B cell (primary cell): ENCODE measurements around the gene ADSS1. TPM values are rescaled to one million over a fixed set of nuclear protein-coding genes. Genes with fewer than 3 reads are reported as not detected.

Experiments used
- ATAC-seq: fragments of 200-7000 bp; cut with Tn5 transposase; one replicate; pipeline ENCODE4 v1.10.0; 2021; ENCODE audit warnings: low read depth, mild to moderate bottlenecking, moderate number of reproducible peaks, moderate library complexity
- CTCF ChIA-PET: fragments of 350-600 bp; sonication (Branson Sonifier 250); formaldehyde crosslinking; loops from one replicate; lab custom pipeline; 2021; ENCODE audit warnings: antibody characterized with exemption, inconsistent platforms; lab: Charles Lee
- POLR2A ChIA-PET: fragments of 350-600 bp; sonication (Branson Sonifier 250); formaldehyde crosslinking; loops from one replicate; lab custom pipeline; 2021; ENCODE audit warnings: antibody characterized with exemption; lab: Charles Lee
- DNase-seq: peaks from one replicate; pipeline ENCODE4 v3.0.0; 2013
- H2AFZ ChIP-seq: 2 replicates; pipeline ENCODE4 v1.6.1; 2012; ENCODE audit warnings: mild to moderate bottlenecking, low read depth, low read length; ENCODE audit not compliant: insufficient read depth, poor library complexity, severe bottlenecking
- H3K27ac ChIP-seq, 2 donors: 1 replicate in 1 of 2; 2 replicates in 1 of 2; pipeline ENCODE4 v1.5.1; 2012 to 2013; ENCODE audit warnings: low read length in 2 of 2, mild to moderate bottlenecking in 2 of 2, moderate library complexity in 1 of 2
- H3K27me3 ChIP-seq, 4 experiments: fragments of 200-600 bp in 1 of 4; sonication (generic) in 1 of 4; replicated peaks in 1 of 4; 1 replicate in 2 of 4; 2 replicates in 2 of 4; pipeline versions ENCODE4 v1.6.1 to v1.7.0; 2013 to 2016; ENCODE audit warnings: low read length in 3 of 4, mild to moderate bottlenecking in 2 of 4, mixed read lengths in 1 of 4, moderate library complexity in 1 of 4; ENCODE audit not compliant: insufficient read depth in 4 of 4, control insufficient read depth in 3 of 4; ENCODE audit errors: control extremely low read depth in 1 of 4
- H3K36me3 ChIP-seq, 2 experiments: replicated peaks in 1 of 2; 1 replicate in 1 of 2; 2 replicates in 1 of 2; pipeline versions ENCODE4 v1.6.1 to v1.7.1; 2013; ENCODE audit warnings: low read length in 1 of 2; ENCODE audit not compliant: insufficient read depth in 2 of 2, control insufficient read depth in 1 of 2; ENCODE audit errors: control extremely low read depth in 1 of 2, extremely low read depth in 1 of 2
- H3K4me1 ChIP-seq, 2 donors: fragments of 200-600 bp in 1 of 2; sonication (generic) in 1 of 2; 1 replicate in 1 of 2; 2 replicates in 1 of 2; pipeline versions ENCODE4 v1.5.1 to v1.6.1; 2013 to 2017; ENCODE audit warnings: low read length in 2 of 2; ENCODE audit not compliant: control insufficient read depth in 2 of 2, insufficient read depth in 2 of 2
- H3K4me2 ChIP-seq: replicated peaks from 2 replicates; pipeline ENCODE3; 2012; ENCODE audit warnings: mild to moderate bottlenecking, low read depth, low read length; ENCODE audit not compliant: poor library complexity, severe bottlenecking
- H3K4me3 ChIP-seq, 5 experiments: fragments of 200-600 bp in 1 of 5; sonication (generic) in 1 of 5; 1 replicate in 3 of 5; 2 replicates in 2 of 5; pipeline versions ENCODE4 v1.5.1 to v1.7.0; 2011 to 2016; ENCODE audit warnings: low read length in 4 of 5, mild to moderate bottlenecking in 4 of 5, low read depth in 2 of 5, control low read depth in 1 of 5, moderate library complexity in 1 of 5; ENCODE audit not compliant: insufficient read depth in 1 of 5; ENCODE audit errors: control extremely low read depth in 1 of 5, extremely low read depth in 1 of 5
- H3K79me2 ChIP-seq: fragments of 200-600 bp; sonication (generic); one replicate; pipeline ENCODE4 v1.6.0; 2016; ENCODE audit warnings: low read length; ENCODE audit not compliant: control insufficient read depth, insufficient read depth
- H3K9ac ChIP-seq: fragments of 200-600 bp; sonication (generic); 2 replicates; pipeline ENCODE4 v1.6.1; 2017; ENCODE audit warnings: mild to moderate bottlenecking, low read length, moderate library complexity
- H3K9me3 ChIP-seq, 3 donors: one replicate each; pipeline versions ENCODE4 v1.6.1 to v1.7.1; 2013; ENCODE audit warnings: low read length in 2 of 3; ENCODE audit not compliant: control insufficient read depth in 2 of 3, insufficient read depth in 1 of 3; ENCODE audit errors: control extremely low read depth in 1 of 3
- H4K20me1 ChIP-seq: 2 replicates; pipeline ENCODE4 v1.6.0; 2012; ENCODE audit warnings: mild to moderate bottlenecking, low read length; ENCODE audit not compliant: insufficient read depth, control insufficient read depth, poor library complexity, severe bottlenecking
- H3K27ac Mint-ChIP-seq: one replicate; pipeline ENCODE4 v1.8.0; 2021; ENCODE audit warnings: mixed read lengths
- H3K27me3 Mint-ChIP-seq: one replicate; pipeline ENCODE4 v1.8.0; 2021; ENCODE audit warnings: mixed read lengths
- H3K4me1 Mint-ChIP-seq: one replicate; pipeline ENCODE4 v1.8.0; 2021; ENCODE audit warnings: mixed read lengths
- H3K4me3 Mint-ChIP-seq: one replicate; pipeline ENCODE4 v1.8.0; 2021; ENCODE audit warnings: mixed read lengths
- H3K9me3 Mint-ChIP-seq: one replicate; pipeline ENCODE4 v1.8.0; 2022; ENCODE audit warnings: mixed read lengths; ENCODE audit not compliant: insufficient read depth
- CTCF ChIP-seq: fragments of 200-600 bp; IDR thresholded peaks from one replicate; pipeline ENCODE4 v1.8.0; 2022; ENCODE audit warnings: antibody characterized with exemption, mild to moderate bottlenecking
- EZH2 ChIP-seq: IDR thresholded peaks from 2 replicates; pipeline ENCODE4 v1.6.1; 2012; ENCODE audit warnings: borderline replicate concordance, low read depth, mild to moderate bottlenecking, moderate library complexity, low read length; ENCODE audit not compliant: insufficient read depth, poor library complexity, severe bottlenecking
- WGBS: methylation state at CpG from one replicate; pipeline ENCODE4 v1.1.5; 2013; ENCODE audit warnings: missing lambda C conversion rate; ENCODE audit not compliant: insufficient coverage; 5-methylcytosine and 5-hydroxymethylcytosine counted together
- intact Hi-C: fragments of 100-400 bp; cut with micrococcal nuclease; formaldehyde crosslinking; loops from one replicate; pipeline ENCODE4 v1.10.0; 2022
- polyA plus RNA-seq: library from polyadenylated mRNA; depleted of rRNA; stranded (reverse); fragments of >200 nt; gene quantifications from 2 replicates; pipeline ENCODE4 v1.2.3, GENCODE V29; 2012
- total RNA-seq, 2 donors: library from RNA; stranded (reverse); fragments of 120-200 nt in 1 of 2; gene quantifications; 1 replicate in 1 of 2; 2 replicates in 1 of 2; pipeline versions ENCODE4 v1.2.3 to v1.2.4, GENCODE V29; 2013 to 2022

The ADSS1 gene
- total and polyA plus RNA-seq, 2 donors (not counting 1 experiment from before 2014, with no cell fraction given): 0.33 to 1.7 TPM

GRCh38 chr14:104712881-104713734 is 10.9 kb upstream of the ADSS1 start:
- Mint-ChIP-seq H3K27me3 (no peaks in the 10 kb centered on the region), H3K9me3 (no peaks in the 10 kb centered on the region), H3K4me1 (peaks cover 4% of the 10 kb centered on the region), H3K4me3 (no peak overlapping the region), H3K27ac (no peak overlapping the region)
- H3K4me1 ChIP-seq: peaks cover 7 to 11% of the 10 kb centered on the region in 2 donors
- no peak overlapping the region for H3K27ac ChIP-seq
- no peak overlapping the region for H2AFZ ChIP-seq
- peaks cover 0 to 44% of the 10 kb centered on the region in 2 experiments for H3K36me3 ChIP-seq
- DNase-seq (no peak), ATAC-seq (no peak)
- peaks cover 8% of the 10 kb centered on the region for H3K79me2 ChIP-seq
- POLR2A ChIA-PET: no interaction called here
- no peak overlapping the region for H3K4me3 ChIP-seq
- no peaks in the 10 kb centered on the region for H3K27me3 ChIP-seq
- 87% methylated on average over 35 of the region's 40 CpGs for WGBS
- CTCF ChIA-PET: interaction anchor here (1.0 to 1.3 kb wide), 2 partner anchors 9 to 70 kb away, joined by 3 read pairs; no protein-coding TSS in a partner anchor
- TF ChIP-seq CTCF: no peak
- no peak for TF ChIP-seq EZH2
- no peak overlapping the region for H3K9ac ChIP-seq
- H4K20me1 ChIP-seq: no peaks in the 10 kb centered on the region
- H3K4me2 ChIP-seq: no peak overlapping the region
- intact Hi-C loops: no loop called here
- no peaks in the 10 kb centered on the region for H3K9me3 ChIP-seq

GRCh38 chr14:104714066-104714465 is 10.0 kb upstream of the ADSS1 start:
- H3K4me1 ChIP-seq: peaks cover 0 to under 1% of the 10 kb centered on the region in 2 donors
- H3K27me3 ChIP-seq: no peaks in the 10 kb centered on the region
- ATAC-seq: no peak
- H4K20me1 ChIP-seq: no peaks in the 10 kb centered on the region
- 92% methylated on average over 16 of the region's 16 CpGs for WGBS
- H3K79me2 ChIP-seq: peaks cover 5% of the 10 kb centered on the region
- POLR2A ChIA-PET: no interaction called here
- Mint-ChIP-seq H3K4me3 (no peak overlapping the region), H3K27me3 (no peaks in the 10 kb centered on the region), H3K27ac (no peak overlapping the region), H3K9me3 (no peaks in the 10 kb centered on the region), H3K4me1 (peaks cover 2% of the 10 kb centered on the region)
- no peaks in the 10 kb centered on the region for H3K9me3 ChIP-seq
- no peak overlapping the region for H3K27ac ChIP-seq
- CTCF ChIA-PET: no interaction called here
- no peak overlapping the region for H3K4me3 ChIP-seq
- H3K9ac ChIP-seq: no peak overlapping the region
- no peak overlapping the region for H2AFZ ChIP-seq
- H3K36me3 ChIP-seq: peaks cover 0 to 44% of the 10 kb centered on the region in 2 experiments
- intact Hi-C loops: no loop called here
- no peak overlapping the region for H3K4me2 ChIP-seq
- no peak for TF ChIP-seq EZH2
- TF ChIP-seq CTCF: no peak
- DNase-seq: no peak
